ENCODE measurements around the gene TSGA10IP.
A peak's percentile ranks its signal among the peaks of the same experiment; 100 is the strongest.

Gene TSGA10IP

DNA sequence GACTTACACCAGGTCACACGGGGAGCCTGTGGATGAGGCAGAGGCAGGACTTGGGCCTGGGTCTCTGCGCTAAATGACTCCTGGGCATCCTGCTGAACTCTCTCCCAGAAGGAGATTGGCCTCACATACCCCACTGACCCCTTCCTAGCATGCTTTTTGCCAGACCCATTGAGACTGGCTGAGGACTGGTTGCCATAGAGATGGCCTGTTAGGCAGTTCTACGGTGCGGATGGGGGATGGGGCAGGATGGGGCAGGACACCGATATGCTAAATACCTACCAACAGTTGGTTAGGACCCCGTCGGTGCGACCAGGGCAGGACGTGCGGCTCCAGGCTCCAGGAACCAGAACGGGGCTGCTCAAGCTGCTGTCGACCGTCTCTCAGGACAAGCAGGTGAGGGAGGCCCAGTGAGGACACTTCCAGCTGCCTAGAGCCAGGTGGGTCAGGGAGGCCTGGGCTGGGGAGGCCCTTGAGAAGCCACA, at the start of gene TSGA10IP:
TSGA10IP (plus strand) TSS at position 51 of the 482 bp plus-strand sequence; CDS start at position 247, 196 bp downstream.
- DNase-seq (ENCODE audit: low read depth in 2 of 2) = no peak

DNA sequence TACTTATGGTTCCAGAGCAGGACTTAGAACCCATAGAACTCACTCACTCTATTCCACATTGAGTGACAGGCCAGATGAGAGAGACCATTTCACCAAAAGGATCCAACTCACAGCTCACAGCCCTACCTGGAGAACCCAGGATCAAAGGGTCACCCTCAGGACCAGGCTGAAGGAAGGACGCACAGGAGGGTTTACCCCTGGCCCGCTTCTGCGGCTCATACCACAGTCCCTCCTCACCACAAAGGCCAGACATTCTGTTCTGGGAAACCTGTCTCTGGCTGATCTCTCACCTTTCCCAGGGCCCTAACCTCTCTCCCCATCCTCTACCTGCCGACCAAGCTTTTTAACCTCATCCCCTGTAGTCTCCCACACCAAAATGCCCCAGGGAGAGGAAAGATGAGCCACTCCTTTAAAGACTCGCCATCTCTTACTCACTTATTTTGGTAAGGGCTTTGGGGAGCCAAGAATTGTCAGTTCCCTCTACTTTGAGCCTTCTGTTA, 49.7 kb upstream of the TSGA10IP start:
- no peak for DNase-seq (ENCODE audit: low read depth in 2 of 2)

DNA sequence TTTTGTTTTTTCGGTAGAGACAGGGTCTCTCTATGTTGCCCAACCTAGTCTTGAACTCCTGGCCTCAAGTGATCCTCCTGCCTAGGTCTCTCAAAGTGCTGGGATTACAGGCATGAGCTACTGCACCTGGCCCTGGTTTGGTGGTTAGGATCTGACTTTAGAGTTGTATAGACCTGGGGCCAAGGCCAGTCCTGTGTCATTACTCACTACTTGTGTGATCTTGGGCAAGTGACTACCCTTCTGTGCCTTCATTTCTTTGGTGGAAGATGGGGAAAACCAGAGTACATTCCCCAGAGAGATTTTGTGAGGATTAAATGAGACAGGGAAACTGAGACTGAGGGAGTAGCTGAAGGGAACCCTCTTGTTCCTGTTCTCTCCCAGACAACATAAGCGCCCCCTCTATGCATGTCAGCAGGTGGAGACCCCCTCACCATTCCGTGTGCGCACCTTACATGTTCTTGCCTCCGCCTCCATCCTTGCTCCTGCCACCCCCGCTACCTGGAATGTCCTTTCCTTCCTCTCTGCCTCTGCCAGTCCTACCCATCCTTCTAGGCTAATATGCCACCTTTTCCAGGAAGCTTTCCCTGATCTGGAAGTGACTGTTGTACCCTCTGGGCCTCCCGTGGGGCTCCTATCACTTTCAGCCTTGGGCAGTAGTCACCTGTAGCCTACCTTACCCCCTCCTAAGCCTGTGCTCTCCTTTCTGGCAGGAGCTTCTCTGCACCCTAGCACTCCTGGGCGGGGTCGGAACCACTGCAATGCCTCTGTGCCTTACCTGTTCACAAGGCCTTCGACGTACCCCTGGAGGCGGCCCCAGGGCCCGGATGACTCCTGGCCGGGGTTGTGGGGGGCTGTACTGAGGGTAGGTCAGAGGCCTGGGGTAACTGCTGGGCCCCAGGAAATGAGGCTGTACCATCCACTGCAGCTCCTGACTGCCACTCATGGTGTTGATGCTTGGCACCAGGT, 49.0 kb upstream of the TSGA10IP start:
- no peak for DNase-seq (ENCODE audit: low read depth in 2 of 2)

DNA sequence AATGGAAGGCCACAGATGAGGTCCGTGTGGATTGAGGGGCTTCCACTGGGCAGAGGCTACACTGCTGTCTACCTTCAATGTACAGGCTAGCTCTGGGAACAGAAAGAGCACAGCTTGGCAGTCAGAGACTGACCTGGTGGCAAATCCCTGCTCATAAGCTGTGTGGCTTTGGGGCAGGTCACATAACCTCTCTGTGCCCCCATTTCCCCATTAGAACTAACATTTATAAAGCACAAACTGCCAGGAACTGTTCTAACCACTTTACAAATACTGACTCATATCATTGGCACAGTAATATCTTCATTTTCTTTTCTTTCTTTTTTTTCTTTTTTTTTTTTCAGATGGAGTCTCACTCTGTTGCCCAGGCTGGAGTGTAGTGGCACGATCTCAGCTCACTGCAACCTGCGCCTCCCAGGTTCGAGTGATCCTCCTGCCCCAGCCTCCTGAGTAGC, 48.2 kb upstream of the TSGA10IP start:
- DNase-seq (ENCODE audit: low read depth in 2 of 2) = no peak

DNA sequence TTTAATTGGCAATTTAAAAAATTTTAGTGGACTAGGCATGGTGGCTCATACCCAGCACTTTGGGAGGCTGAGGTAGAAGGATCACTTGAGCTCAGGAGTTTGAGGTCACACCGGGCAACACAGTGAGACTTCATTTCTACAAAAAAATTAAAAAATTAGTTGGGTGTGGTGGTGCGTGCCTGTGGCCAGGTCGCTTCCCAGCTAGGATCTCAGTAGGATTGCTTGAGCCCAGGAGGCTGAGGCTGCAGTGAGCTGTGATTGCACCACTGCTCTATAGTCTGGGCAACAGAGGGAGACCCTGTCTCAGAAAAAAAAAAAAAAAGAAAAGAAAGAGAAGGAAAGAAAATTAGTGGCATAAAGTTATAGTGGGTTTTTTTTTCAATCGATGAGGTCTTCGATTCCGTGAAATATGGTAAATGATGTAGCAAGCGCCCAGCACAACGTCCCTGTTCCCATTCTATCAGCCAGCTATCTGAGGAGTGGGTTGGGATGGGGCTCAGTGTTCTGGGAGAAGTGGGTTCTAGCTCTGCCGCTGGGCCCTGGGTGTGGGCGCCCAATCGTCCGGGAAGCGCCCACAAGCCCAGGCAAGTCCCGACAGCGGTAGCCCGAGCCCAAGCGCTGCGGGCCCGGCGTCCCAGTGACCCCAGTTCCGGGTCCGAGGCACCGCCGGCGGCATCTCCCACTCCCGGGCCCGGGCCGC, 46.5 kb upstream of the TSGA10IP start:
- no peak for DNase-seq (ENCODE audit: low read depth in 2 of 2)

DNA sequence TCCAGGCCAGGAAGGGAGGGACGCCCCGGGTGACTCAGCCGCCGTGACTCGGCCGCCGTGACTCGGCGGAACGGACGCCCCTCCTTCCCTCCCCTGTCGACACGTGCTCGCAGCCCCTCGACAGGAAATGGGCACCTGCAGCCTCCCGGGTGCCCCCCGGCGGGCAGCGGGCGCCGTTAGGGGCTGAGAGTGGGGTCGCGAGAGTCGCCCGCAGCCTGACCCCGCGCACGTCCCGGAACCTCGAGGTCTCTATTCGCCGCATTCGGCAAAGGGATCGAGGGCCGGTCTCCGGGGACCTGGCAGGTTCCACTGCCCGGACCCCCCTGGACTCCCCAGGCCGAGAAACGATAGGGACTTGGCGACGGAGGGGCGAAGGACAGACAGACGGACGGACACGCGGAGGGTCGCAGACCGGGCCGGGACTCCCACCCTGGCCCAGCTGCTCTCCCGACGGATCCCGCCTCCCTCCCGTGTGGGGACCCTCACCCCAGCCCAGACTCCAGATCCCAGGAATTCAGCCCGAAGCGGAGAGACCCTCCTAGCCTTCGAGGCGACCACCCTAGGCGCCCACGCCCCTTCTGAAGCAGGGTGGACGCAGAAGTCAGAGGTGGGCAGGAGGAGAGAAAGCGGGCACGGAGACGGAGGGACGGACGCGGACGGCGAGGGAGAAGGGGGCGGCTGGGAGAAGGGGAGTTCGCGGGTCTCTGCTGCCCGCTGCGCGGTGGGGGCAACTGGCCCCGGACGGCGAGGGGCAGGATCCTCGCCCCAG, 45.7 kb upstream of the TSGA10IP start:
- DNase-seq (ENCODE audit: low read depth in 2 of 2) = no peak

DNA sequence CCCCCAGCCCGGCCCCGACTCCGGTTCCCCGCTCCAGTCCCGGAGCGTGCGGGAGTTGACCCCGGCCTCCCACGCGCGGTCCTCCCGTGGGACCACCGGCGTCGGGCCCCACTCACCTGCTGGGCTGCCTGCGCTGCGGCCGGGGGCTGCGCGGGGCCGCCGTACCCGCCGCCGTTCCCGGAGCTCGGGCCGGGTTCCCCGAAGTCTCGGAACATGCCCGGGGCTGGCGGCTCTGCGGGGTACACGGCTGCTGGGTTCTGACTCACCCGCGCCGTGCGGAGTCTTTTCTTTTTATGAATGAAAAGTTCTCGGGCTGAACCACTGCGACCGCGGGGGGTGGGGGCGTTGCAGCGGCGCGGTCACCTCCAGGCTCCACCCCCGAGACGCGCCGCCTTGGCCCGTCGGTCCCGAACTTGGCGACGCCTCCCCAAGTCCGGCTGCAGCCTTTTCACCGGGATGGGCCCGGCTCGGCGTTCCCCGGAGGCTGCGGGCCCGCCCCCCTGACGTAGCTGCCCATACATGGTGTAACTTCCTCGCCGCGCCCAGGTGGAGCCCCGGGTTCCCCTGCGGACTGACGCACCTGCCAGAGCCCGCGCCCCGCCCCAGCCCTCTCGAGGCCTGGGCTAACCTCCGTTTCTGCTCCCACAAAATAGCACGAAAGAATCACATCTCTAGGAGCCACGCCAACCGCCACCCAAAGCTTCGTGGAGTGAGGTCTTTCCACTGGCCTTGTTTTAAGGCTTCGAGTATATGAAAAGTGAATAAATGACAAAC, 45.0 kb upstream of the TSGA10IP start, which contains the start of gene FOSL1:
FOSL1 (minus strand) TSS at position 264 of the 774 bp plus-strand sequence; CDS start at position 215, 49 bp downstream.
- peak; percentile 80 to 81 for DNase-seq (ENCODE audit: low read depth in 2 of 2)

DNA sequence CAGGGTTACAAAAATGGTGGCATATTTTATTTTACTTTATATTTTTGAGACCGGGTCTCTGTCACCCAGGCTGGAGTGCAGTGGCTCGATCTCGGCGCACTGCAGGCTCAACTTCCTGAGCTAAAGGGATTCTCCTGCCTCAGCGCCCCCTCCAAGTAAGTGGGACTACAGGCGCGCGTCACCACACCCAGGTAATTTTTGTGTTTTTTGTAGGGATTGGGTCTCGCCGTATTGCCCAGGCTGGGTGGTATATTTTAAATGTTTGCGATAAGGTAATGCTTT, 44.4 kb upstream of the TSGA10IP start:
- DNase-seq (ENCODE audit: low read depth in 2 of 2) = no peak

DNA sequence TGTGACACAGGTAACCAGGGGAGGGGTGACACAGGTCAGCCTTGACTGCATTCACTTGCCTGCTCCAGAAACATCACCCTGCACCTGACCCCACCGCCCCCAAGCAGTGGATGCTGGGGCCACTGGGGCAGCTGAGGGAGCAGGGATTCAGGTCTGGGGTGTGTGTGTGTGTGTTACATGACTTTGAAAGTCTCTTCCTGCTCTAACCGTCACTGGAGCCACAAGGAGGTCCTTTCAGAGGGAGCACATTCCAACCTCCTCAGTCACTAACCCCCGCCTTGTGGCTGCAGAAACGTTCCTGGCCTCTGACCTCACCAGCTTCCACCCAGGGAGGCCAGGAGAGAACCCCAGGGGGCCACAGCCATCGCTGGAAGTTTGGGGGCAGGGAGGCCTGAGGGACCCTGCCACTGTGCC, 42.2 kb upstream of the TSGA10IP start:
- DNase-seq (ENCODE audit: low read depth in 2 of 2) = peak in 1 of 2 experiments; percentile 56

DNA sequence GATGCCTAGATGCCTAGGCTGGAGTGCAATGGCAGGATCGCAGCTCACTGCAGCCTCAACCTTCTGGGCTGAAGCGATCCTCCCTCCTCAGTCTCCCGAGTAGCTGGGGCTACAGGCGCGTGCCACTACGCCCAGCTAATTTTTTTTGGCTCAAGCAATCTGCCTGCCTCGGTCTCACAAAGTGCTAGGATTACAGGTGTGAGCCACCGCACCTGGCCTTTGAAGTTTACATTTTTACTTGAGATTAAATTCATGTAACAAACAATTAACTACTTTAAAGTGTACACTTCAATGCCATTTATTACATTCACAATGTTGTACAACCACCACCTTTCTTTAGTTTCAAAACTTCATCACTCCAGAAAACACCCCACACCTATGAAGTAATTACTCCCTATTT, 41.6 kb upstream of the TSGA10IP start:
- DNase-seq (ENCODE audit: low read depth in 2 of 2) = no peak

DNA sequence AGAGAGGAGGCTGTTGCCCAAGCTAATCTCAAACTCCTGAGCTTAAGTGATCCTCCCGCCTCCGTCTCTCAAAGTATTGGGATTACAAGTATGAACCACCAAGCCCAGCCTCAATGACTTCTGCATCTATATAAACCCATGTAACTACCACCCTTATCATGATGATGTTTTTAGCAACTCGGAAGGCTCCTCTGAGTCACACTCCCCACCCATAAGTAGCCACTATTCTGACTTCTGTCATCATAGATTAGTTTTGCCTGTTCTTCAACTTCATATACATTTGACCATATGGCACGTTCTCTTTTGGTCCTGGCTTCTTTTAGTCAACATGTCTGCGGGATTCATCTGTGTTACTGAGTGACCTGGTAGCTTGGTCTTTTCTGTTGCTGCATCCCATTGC, 38.7 kb upstream of the TSGA10IP start:
- DNase-seq (ENCODE audit: low read depth in 2 of 2) = no peak

DNA sequence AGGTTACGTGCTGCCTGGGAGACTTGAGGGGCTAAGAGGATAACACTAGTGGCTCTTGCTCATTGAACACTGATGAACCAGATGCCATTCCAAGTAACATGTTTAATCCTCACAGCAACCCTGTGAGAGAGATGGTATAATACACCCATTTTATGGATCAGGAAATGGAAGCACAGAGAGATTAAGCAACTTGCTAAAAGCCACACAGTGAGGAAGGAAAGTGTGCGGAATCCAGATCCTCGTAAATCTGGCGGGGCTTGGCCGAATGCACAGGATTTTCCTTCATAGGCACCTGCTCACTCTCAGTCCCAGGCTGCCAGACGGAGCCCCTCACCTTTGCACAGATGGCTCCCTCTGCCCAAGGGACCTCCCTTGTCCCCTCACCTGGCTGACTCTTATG, 37.4 kb upstream of the TSGA10IP start:
- no peak for DNase-seq (ENCODE audit: low read depth in 2 of 2)

DNA sequence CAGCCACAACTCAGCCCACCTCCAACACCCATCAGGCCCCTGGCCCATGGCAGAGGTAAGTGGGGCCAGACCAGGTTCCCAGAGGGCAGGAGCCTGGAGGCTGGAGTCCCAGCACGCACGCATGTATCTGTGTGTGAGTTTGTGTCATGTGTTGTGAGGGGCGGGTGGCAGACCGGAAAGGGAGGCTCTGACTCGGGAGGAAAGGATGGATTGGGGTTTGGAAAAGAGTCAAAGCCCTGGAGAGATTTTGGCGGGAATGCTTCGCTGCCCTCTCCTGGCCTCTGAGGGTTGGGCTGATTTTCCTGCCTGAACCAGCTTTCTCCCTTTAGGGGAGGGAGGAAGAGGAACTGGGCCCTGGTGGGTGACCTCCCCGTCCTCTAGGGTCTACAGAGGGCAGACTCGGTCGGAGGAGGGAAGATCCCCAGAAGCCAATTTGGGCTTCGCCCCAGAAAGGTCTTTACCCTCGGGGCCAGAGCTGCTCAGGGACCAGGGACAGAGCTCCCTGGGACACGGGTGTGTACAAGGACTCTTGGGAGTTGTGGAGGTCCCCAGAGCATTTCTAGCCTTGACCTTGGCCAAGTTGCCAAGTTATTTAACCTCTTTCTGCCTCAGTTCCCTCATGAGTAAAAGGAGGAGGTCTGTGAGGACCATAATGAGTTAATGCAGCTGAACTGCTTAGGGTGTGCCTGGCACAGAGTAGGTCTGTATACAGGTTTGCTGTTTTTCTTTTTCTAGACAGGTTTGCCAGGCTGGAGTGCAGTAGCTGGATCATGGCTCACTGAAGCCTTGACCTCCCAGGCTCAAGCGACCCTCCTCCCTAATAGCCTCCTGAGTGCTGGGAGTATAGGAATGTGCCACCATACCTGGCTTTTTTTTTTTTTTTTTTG, 33.4 kb upstream of the TSGA10IP start:
- DNase-seq (ENCODE audit: low read depth in 2 of 2) = peak; percentile 64 to 69

DNA sequence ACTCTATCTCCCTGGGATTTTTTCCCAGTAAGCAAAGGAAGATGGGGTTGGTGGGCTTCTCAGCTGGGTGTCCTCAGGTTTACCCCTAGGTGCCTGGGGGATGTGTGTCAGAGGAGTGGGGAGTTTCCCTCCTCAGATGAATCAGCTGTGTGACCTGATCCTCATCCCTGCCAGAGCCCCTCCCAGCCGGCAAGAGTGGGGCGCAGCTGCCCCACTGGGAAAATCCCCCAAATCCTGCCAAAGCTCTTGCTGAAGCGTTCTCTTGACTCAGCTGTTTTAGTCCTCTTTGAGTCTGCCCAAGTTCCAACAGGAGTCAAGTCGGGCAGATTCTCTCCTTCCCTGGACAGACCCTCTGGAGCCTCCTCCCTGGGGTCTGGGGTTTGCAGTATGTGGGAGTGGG, 32.4 kb upstream of the TSGA10IP start:
- no peak for DNase-seq (ENCODE audit: low read depth in 2 of 2)

DNA sequence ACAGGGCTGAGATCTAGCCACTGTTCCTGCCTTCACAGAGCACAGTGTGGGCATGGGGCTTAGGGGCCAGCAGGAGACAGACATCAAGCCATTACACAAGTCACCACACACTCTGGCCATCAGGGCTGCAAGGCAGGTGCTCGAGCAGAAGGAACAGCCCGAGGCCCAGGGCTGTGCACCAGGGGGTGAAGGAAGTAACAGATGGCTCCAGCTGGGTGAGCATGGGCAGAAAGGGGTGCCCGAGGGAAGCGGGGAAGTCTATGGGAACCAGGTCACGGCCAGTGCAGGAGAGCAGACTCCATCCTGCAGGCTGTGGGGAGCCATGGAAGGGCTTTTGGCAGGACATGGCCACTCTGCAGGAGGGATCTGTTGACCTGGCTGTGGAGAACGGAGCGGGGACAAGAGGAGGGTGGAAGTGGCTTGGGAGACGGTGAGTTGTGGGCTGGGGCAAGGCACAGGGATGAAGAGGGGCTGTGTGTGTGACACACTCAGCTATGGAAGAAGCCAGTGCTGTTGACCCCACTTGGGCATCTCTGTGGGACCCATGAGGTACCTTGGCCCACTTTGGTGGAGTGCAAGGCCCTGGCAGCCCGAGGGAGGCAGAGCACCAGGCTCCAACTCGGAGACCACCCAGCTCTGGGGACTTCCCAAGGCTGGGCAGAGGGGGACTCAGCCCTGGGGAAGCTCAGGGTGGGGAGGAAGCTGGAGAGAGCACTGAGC, 30.0 kb upstream of the TSGA10IP start:
- no peak for DNase-seq (ENCODE audit: low read depth in 2 of 2)

DNA sequence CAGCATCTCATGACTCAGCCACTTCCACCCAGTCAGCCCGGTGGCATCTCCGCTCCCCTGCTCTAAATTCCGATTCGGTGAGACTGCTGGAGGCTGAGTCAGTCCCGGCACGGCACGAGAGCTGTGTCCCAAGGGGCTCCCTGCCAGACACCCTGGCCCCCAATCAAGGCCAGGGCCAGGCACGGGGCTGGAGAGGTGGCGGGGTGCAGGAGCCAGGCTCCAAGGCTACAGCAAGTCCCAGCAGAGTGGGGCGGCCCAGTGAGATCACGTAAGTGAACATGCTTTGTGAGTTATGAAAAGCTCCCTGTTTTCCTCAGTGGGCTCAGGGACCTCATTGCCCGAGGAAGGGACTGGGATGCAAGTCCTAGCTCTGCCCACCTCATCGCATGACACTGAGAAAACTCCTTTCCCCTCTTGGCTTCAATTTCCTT, 29.4 kb upstream of the TSGA10IP start:
- DNase-seq (ENCODE audit: low read depth in 2 of 2) = peak; percentile 93 to 94

DNA sequence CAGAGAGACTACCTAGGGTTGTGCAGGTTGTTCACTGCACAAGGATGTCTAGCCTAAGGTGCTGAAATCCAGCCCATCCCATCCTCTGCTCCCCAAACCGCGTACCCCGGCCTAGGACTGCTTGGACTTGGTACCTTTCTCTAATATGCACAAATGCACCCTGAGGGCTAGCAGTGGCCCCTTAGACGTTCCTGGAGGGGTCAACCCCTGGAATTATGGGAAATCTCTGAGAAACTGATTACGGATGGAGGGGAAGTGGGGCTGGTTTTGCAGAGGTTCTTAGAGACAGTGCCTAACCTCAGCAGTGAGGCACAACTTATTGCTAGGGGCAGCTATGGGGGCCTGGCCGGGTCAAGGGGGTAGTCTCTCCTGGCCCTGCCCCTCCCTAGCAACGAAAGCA, 28.9 kb upstream of the TSGA10IP start:
- DNase-seq (ENCODE audit: low read depth in 2 of 2) = no peak

DNA sequence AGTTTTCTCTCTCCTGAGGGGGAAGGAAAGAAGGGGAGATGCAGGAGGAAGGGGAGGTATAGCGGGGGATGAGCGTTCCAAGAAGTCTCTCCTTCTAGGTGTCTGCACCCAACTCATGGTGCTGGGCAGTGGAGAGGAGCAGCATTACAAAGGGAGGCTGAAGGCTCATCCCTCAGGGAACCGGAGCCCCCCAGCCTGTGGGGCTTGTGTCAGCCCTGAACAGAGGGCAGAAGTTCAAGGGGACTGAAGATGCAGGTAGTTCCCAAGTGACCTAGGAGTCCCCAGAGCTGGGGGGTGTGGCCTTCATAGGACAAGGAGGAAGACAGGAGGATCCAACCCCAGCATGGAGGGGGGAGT, 28.2 kb upstream of the TSGA10IP start:
- no peak for DNase-seq (ENCODE audit: low read depth in 2 of 2)

Data from fibroblast of skin of left quadriceps (primary cell).